Tibial artery (tissue), 4 donors: Measurements from ENCODE around the gene SLC24A1.

ENCODE experiments used
- DNase-seq, 2 donors: peaks; one replicate each; pipeline ENCODE4 v3.0.0-alpha.2; 2019
- H3K27ac ChIP-seq, 2 donors: fragments of 200-600 bp; sonication (generic) in 1 of 2; 1 replicate in 1 of 2; 2 replicates in 1 of 2; pipeline ENCODE4 v1.5.1; 2018 to 2019; ENCODE audit warnings: mild to moderate bottlenecking in 1 of 2
- H3K27me3 ChIP-seq, 2 donors: fragments of 200-600 bp; sonication (generic) in 1 of 2; one replicate each; pipeline versions ENCODE4 v1.5.1 to v1.6.0; 2016 to 2019
- H3K36me3 ChIP-seq, 3 donors: fragments of 200-600 bp; sonication (generic) in 2 of 3; one replicate each; pipeline ENCODE4 v1.5.1; 2016 to 2019; ENCODE audit warnings: mild to moderate bottlenecking in 2 of 3
- H3K4me1 ChIP-seq, 4 donors: fragments of 200-600 bp; sonication (generic) in 2 of 4; 1 replicate in 3 of 4; 2 replicates in 1 of 4; pipeline ENCODE4 v1.5.1; 2016 to 2019
- H3K4me3 ChIP-seq, 2 donors: fragments of 200-600 bp; sonication (generic) in 1 of 2; 1 replicate in 1 of 2; 2 replicates in 1 of 2; pipeline ENCODE4 v1.5.1; 2018 to 2019; ENCODE audit warnings: mild to moderate bottlenecking in 2 of 2
- H3K9me3 ChIP-seq, 3 donors: fragments of 200-600 bp; sonication (generic) in 1 of 3; one replicate each; pipeline ENCODE4 v1.5.1; 2016 to 2019
- intact Hi-C: fragments of 100-400 bp; cut with DNase I; formaldehyde crosslinking; loops from one replicate; pipeline ENCODE4 v1.15.0; 2023; ENCODE audit warnings: low total_unique reads
- TF ChIP-seq, protein P1 (sequence below), 2 experiments: fragments of 200-600 bp in 1 of 2; fragments of 450-650 bp in 1 of 2; IDR thresholded peaks; one replicate each; pipeline ENCODE4 v1.5.1; 2017 to 2019; ENCODE audit warnings: antibody characterized with exemption in 2 of 2, mild to moderate bottlenecking in 1 of 2, moderate library complexity in 1 of 2

SLC24A1 gene

GRCh38 chr15:65619626-65620290 is 2.0 kb upstream of the SLC24A1 start:
- Histone ChIP-seq H3K9me3 (no peaks in the 10 kb centered on the region), H3K27me3 (no peaks in the 10 kb centered on the region), H3K4me3 (no peak overlapping the region), H3K27ac (no peak overlapping the region), H3K4me1 (no peaks in the 10 kb centered on the region), H3K36me3 (peaks cover 6 to 16% (median 9%) of the 10 kb centered on the region in 3 donors)
- DNase-seq = no peak
- TF ChIP-seq, protein P1, sequence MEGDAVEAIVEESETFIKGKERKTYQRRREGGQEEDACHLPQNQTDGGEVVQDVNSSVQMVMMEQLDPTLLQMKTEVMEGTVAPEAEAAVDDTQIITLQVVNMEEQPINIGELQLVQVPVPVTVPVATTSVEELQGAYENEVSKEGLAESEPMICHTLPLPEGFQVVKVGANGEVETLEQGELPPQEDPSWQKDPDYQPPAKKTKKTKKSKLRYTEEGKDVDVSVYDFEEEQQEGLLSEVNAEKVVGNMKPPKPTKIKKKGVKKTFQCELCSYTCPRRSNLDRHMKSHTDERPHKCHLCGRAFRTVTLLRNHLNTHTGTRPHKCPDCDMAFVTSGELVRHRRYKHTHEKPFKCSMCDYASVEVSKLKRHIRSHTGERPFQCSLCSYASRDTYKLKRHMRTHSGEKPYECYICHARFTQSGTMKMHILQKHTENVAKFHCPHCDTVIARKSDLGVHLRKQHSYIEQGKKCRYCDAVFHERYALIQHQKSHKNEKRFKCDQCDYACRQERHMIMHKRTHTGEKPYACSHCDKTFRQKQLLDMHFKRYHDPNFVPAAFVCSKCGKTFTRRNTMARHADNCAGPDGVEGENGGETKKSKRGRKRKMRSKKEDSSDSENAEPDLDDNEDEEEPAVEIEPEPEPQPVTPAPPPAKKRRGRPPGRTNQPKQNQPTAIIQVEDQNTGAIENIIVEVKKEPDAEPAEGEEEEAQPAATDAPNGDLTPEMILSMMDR (IDR thresholded peaks at IDR 0.05) = no peak
- intact Hi-C loops = no loop called here

- Histone ChIP-seq H3K27me3 (no peaks in the 10 kb centered on the region), H3K36me3 (peaks cover 12 to 27% (median 16%) of the 10 kb centered on the region in 3 donors), H3K9me3 (no peaks in the 10 kb centered on the region), H3K27ac (no peak overlapping the region), H3K4me3 (no peak overlapping the region), H3K4me1 (no peaks in the 10 kb centered on the region)
- intact Hi-C loops = no loop called here
- no peak for DNase-seq
- TF ChIP-seq, protein P1 (IDR thresholded peaks at IDR 0.05) = no peak
Measured at GRCh38 chr15:65620833-65621232, 905 bp upstream of the SLC24A1 start.

DNA sequence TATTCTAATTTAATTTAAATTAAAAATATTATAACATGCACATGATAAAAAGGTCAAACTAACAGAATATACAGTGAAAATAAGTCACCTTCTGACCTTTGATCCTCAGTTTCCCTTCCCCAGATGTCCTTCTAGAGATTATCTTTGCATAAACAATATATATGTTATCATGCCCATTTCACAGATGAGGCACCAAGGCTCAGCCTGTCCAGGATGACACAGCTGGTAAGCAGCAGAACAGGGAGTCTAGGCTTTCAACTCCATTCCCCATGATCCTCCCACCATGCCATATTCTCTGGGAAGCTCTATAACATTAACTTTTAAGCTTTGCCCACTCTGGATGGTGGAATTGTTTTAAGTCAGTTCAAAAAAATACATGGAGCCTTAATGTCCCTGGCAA is 1.4 kb downstream of the SLC24A1 start:
- TF ChIP-seq, protein P1 (IDR thresholded peaks at IDR 0.05) = no peak
- Histone ChIP-seq H3K36me3 (peaks cover 16 to 38% (median 19%) of the 10 kb centered on the region in 3 donors), H3K27ac (no peak overlapping the region), H3K4me1 (no peaks in the 10 kb centered on the region), H3K9me3 (no peaks in the 10 kb centered on the region), H3K27me3 (no peaks in the 10 kb centered on the region), H3K4me3 (no peak overlapping the region)
- intact Hi-C loops = no loop called here
- no peak for DNase-seq

- Histone ChIP-seq H3K27me3 (no peaks in the 10 kb centered on the region), H3K9me3 (no peaks in the 10 kb centered on the region), H3K27ac (no peak overlapping the region), H3K4me3 (no peak overlapping the region), H3K4me1 (no peaks in the 10 kb centered on the region), H3K36me3 (peaks cover 16 to 31% (median 19%) of the 10 kb centered on the region in 3 donors)
- DNase-seq = no peak
- intact Hi-C loops = no loop called here
- TF ChIP-seq, protein P1 (IDR thresholded peaks at IDR 0.05) = no peak
Measured at GRCh38 chr15:65626856-65627255, 5.1 kb downstream of the SLC24A1 start.

- no peaks in the 10 kb centered on the region for H3K4me1 ChIP-seq
- no peak overlapping the region for H3K4me3 ChIP-seq
- intact Hi-C loops = no loop called here
- TF ChIP-seq, protein P1 (IDR thresholded peaks at IDR 0.05) = no peak
- H3K36me3 ChIP-seq = peaks cover 9 to 24% (median 14%) of the 10 kb centered on the region in 3 donors
- no peaks in the 10 kb centered on the region for H3K9me3 ChIP-seq
- H3K27ac ChIP-seq = no peak overlapping the region
- no peak for DNase-seq
- H3K27me3 ChIP-seq = no peaks in the 10 kb centered on the region
Measured at GRCh38 chr15:65629548-65629947, 7.8 kb downstream of the SLC24A1 start.
